Nephron (organoid): Measurements from ENCODE around the gene WDR76.
"Not testable (repeated sequence)": the region's sequence is repeated elsewhere in the genome, so short reads cannot be mapped to it uniquely, and the experiment has no call there.

ENCODE experiments used
- H3K27ac Mint-ChIP-seq, 3 experiments: 2 replicates each; pipeline ENCODE4 v1.8.0; 2020; ENCODE audit warnings: mixed read lengths in 3 of 3, mild to moderate bottlenecking in 2 of 3, moderate library complexity in 1 of 3
- H3K27me3 Mint-ChIP-seq: 2 replicates; pipeline ENCODE4 v1.8.0; 2021; ENCODE audit warnings: low read depth, mild to moderate bottlenecking, moderate library complexity, mixed read lengths
- H3K36me3 Mint-ChIP-seq: 2 replicates; pipeline ENCODE4 v1.8.0; 2020; ENCODE audit warnings: low read depth, mixed read lengths
- H3K4me1 Mint-ChIP-seq: 2 replicates; pipeline ENCODE4 v1.8.0; 2020; ENCODE audit warnings: mixed read lengths
- H3K4me3 Mint-ChIP-seq, 3 experiments: 2 replicates each; pipeline ENCODE4 v1.8.0; 2020; ENCODE audit warnings: mild to moderate bottlenecking in 3 of 3, mixed read lengths in 3 of 3, moderate library complexity in 2 of 3
- H3K9me3 Mint-ChIP-seq: 2 replicates; pipeline ENCODE4 v1.8.0; 2020; ENCODE audit warnings: mixed read lengths
- CTCF ChIP-seq, 3 experiments: fragments of 200-600 bp; sonication (generic); IDR thresholded peaks; one replicate each; pipeline ENCODE4 v1.5.0; 2021; ENCODE audit warnings: antibody characterized with exemption in 3 of 3; ENCODE audit not compliant: unreplicated experiment in 3 of 3

WDR76 gene

GRCh38 chr15:43828061-43828657, 1.4 kb downstream of the WDR76 start:
- H3K4me1 Mint-ChIP-seq: peaks cover 24% of the 10 kb centered on the region
- TF ChIP-seq CTCF (IDR thresholded peaks at IDR 0.05; ENCODE audit: unreplicated experiment in 3 of 3): no peak
- H3K36me3 Mint-ChIP-seq: peaks cover 9% of the 10 kb centered on the region
- peak overlapping the region; percentile 79 to 87 (median 84) for H3K4me3 Mint-ChIP-seq
- no peaks in the 10 kb centered on the region for H3K27me3 Mint-ChIP-seq
- H3K9me3 Mint-ChIP-seq: peaks cover 3% of the 10 kb centered on the region
- peak overlapping the region in 2 of 3 experiments; percentile 43 to 57 for H3K27ac Mint-ChIP-seq

- H3K27ac Mint-ChIP-seq, H3K27me3 Mint-ChIP-seq: not testable (repeated sequence)
These were observed 3.2 kb downstream of the WDR76 start for GRCh38 chr15:43829951-43830540.

GRCh38 chr15:43830691-43831275, 4.0 kb downstream of the WDR76 start:
- not testable (repeated sequence) for H3K4me3 Mint-ChIP-seq, H3K9me3 Mint-ChIP-seq, H3K27me3 Mint-ChIP-seq, H3K27ac Mint-ChIP-seq
- Mint-ChIP-seq H3K4me1 (peaks cover 16% of the 10 kb centered on the region), H3K36me3 (peaks cover 14% of the 10 kb centered on the region)

More at GRCh38 chr15:43829951-43830540, 3.2 kb downstream of the WDR76 start:
- not testable (repeated sequence) for H3K9me3 Mint-ChIP-seq, H3K4me3 Mint-ChIP-seq, H3K36me3 Mint-ChIP-seq
- H3K4me1 Mint-ChIP-seq: peaks cover 16% of the 10 kb centered on the region

GRCh38 chr15:43831519-43832052, 4.8 kb downstream of the WDR76 start:
- H3K36me3 Mint-ChIP-seq: peaks cover 19% of the 10 kb centered on the region

GRCh38 chr15:43832485-43832884, 5.7 kb downstream of the WDR76 start:
- H3K27me3 Mint-ChIP-seq, H3K27ac Mint-ChIP-seq, H3K9me3 Mint-ChIP-seq, H3K4me1 Mint-ChIP-seq, H3K4me3 Mint-ChIP-seq: not testable (repeated sequence)
- H3K36me3 Mint-ChIP-seq: peaks cover 19% of the 10 kb centered on the region

More at GRCh38 chr15:43831519-43832052, 4.8 kb downstream of the WDR76 start:
- H3K4me3 Mint-ChIP-seq, H3K27me3 Mint-ChIP-seq, H3K27ac Mint-ChIP-seq, H3K9me3 Mint-ChIP-seq: not testable (repeated sequence)
- H3K4me1 Mint-ChIP-seq: peaks cover 16% of the 10 kb centered on the region

- no peak overlapping the region for H3K27ac Mint-ChIP-seq
These were observed 18.6 kb downstream of the WDR76 start for GRCh38 chr15:43845421-43845820.

GRCh38 chr15:43851251-43851650, 24.4 kb downstream of the WDR76 start:
- H3K9me3 Mint-ChIP-seq: no peaks in the 10 kb centered on the region
- no peaks in the 10 kb centered on the region for H3K27me3 Mint-ChIP-seq
- no peaks in the 10 kb centered on the region for H3K4me1 Mint-ChIP-seq
- peaks cover 12% of the 10 kb centered on the region for H3K36me3 Mint-ChIP-seq
- no peak for TF ChIP-seq CTCF (IDR thresholded peaks at IDR 0.05; ENCODE audit: unreplicated experiment in 3 of 3)
- no peak overlapping the region for H3K27ac Mint-ChIP-seq
- no peak overlapping the region for H3K4me3 Mint-ChIP-seq

More at GRCh38 chr15:43845421-43845820, 18.6 kb downstream of the WDR76 start:
- Mint-ChIP-seq H3K4me3 (no peak overlapping the region), H3K36me3 (peaks cover 13% of the 10 kb centered on the region), H3K9me3 (no peaks in the 10 kb centered on the region), H3K4me1 (no peaks in the 10 kb centered on the region), H3K27me3 (no peaks in the 10 kb centered on the region)
- TF ChIP-seq CTCF (IDR thresholded peaks at IDR 0.05; ENCODE audit: unreplicated experiment in 3 of 3): no peak

GRCh38 chr15:43852607-43853006, 25.8 kb downstream of the WDR76 start:
- Mint-ChIP-seq H3K4me1 (no peaks in the 10 kb centered on the region), H3K4me3 (no peak overlapping the region), H3K9me3 (no peaks in the 10 kb centered on the region), H3K27ac (no peak overlapping the region), H3K36me3 (peaks cover 12% of the 10 kb centered on the region), H3K27me3 (no peaks in the 10 kb centered on the region)
- TF ChIP-seq CTCF (IDR thresholded peaks at IDR 0.05; ENCODE audit: unreplicated experiment in 3 of 3): no peak
